ENCODE measurements around the gene COX8A.

The COX8A gene

GRCh38 chr11:64021757-64022093, 47.3 kb downstream of the COX8A start:
- DNase-seq (ENCODE audit: low spot score), result no peak

GRCh38 chr11:64022125-64022784, 47.8 kb downstream of the COX8A start:
- DNase-seq (ENCODE audit: low spot score), result no peak

GRCh38 chr11:64023712-64024710, 49.6 kb downstream of the COX8A start:
- no peak for DNase-seq (ENCODE audit: low spot score)

GRCh38 chr11:64025205-64025604, 50.8 kb downstream of the COX8A start:
- DNase-seq (ENCODE audit: low spot score), result no peak
